GM21737 (cell line): Measurements from ENCODE around the gene FRMPD4.
"Not testable (repeated sequence)": the region's sequence is repeated elsewhere in the genome, so short reads cannot be mapped to it uniquely, and the experiment has no call there.

Experiments
- ATAC-seq: cut with Tn5 transposase; IDR thresholded peaks from one replicate; pipeline ENCODE4 v1.9.1; 2021; ENCODE audit warnings: mild to moderate bottlenecking, moderate library complexity; ENCODE audit not compliant: unreplicated experiment

Gene FRMPD4

GRCh38 chrX:12494400-12495138 is 356.3 kb downstream of the FRMPD4 start:
- ATAC-seq: no peak

- no peak for ATAC-seq
Measured at GRCh38 chrX:12496343-12496742, 358.1 kb downstream of the FRMPD4 start.

GRCh38 chrX:12497832-12498591 is 359.7 kb downstream of the FRMPD4 start:
- ATAC-seq: no peak

- no peak for ATAC-seq
Measured at GRCh38 chrX:12505127-12505526, 366.9 kb downstream of the FRMPD4 start.

- ATAC-seq: peak; percentile 90
Measured at GRCh38 chrX:12515384-12515783, 377.1 kb downstream of the FRMPD4 start.

- ATAC-seq: no peak
Measured at GRCh38 chrX:12526306-12526705, 388.0 kb downstream of the FRMPD4 start.

GRCh38 chrX:12538096-12538495 is 399.8 kb downstream of the FRMPD4 start:
- not testable (repeated sequence) for ATAC-seq

- ATAC-seq: not testable (repeated sequence)
Measured at GRCh38 chrX:12542251-12542650, 404.0 kb downstream of the FRMPD4 start.

GRCh38 chrX:12548341-12548740 is 410.1 kb downstream of the FRMPD4 start:
- no peak for ATAC-seq

GRCh38 chrX:12548746-12549145 is 410.5 kb downstream of the FRMPD4 start:
- no peak for ATAC-seq

GRCh38 chrX:12554206-12554605 is 415.9 kb downstream of the FRMPD4 start:
- no peak for ATAC-seq

GRCh38 chrX:12563121-12563520 is 424.8 kb downstream of the FRMPD4 start:
- no peak for ATAC-seq

- no peak for ATAC-seq
Measured at GRCh38 chrX:12564221-12564620, 425.9 kb downstream of the FRMPD4 start.

GRCh38 chrX:12567857-12568256 is 429.6 kb downstream of the FRMPD4 start:
- ATAC-seq: no peak

- no peak for ATAC-seq
Measured at GRCh38 chrX:12570859-12571501, 432.7 kb downstream of the FRMPD4 start.

GRCh38 chrX:12579311-12579710 is 441.0 kb downstream of the FRMPD4 start:
- ATAC-seq: no peak

- no peak for ATAC-seq
Measured at GRCh38 chrX:12580548-12580947, 442.3 kb downstream of the FRMPD4 start.

GRCh38 chrX:12581546-12581945 is 443.3 kb downstream of the FRMPD4 start:
- no peak for ATAC-seq

- ATAC-seq: no peak
Measured at GRCh38 chrX:12582649-12583048, 444.4 kb downstream of the FRMPD4 start.

- no peak for ATAC-seq
Measured at GRCh38 chrX:12583543-12583942, 445.3 kb downstream of the FRMPD4 start.

GRCh38 chrX:12595720-12596119 is 457.4 kb downstream of the FRMPD4 start:
- ATAC-seq: no peak

GRCh38 chrX:12610079-12610478 is 471.8 kb downstream of the FRMPD4 start:
- no peak for ATAC-seq
